Peyer's patch (tissue), 4 donors: ENCODE data around the gene DNAH17.

ENCODE experiments used
- POLR2A ChIP-seq, 2 donors: fragments of 450-650 bp; IDR thresholded peaks; one replicate each; pipeline ENCODE4 v1.5.1; 2017; ENCODE audit warnings: antibody characterized with exemption in 2 of 2, mild to moderate bottlenecking in 2 of 2, moderate library complexity in 2 of 2
- TF ChIP-seq, protein P1 (sequence below), 6 experiments: fragments of 450-650 bp in 4 of 6; fragments of 200-600 bp in 2 of 6; sonication (generic) in 1 of 6; IDR thresholded peaks; one replicate each; pipeline ENCODE4 v1.5.1; 2017 to 2019; ENCODE audit warnings: antibody characterized with exemption in 6 of 6, mild to moderate bottlenecking in 3 of 6, moderate library complexity in 1 of 6

DNA sequence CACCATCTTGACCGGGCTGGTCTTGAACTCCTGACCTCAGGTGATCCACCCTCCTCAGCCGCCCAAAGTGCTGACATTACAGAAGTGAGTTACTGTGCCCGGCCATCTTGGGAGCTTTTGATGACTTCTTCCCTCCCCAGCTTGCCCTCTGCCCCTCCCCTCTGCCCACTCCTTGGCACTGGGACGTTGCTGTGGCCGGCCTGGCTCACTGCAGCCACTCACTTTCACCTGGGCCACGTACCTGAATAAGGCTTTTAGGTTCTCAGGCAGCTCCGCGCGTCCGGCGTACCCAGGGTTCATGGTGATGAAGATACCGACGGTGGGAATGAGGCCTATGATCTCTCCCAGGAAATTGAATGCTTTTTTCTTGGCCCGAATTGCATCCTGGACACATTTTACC lies 81.6 kb downstream of the DNAH17 start:
- TF ChIP-seq, protein P1, sequence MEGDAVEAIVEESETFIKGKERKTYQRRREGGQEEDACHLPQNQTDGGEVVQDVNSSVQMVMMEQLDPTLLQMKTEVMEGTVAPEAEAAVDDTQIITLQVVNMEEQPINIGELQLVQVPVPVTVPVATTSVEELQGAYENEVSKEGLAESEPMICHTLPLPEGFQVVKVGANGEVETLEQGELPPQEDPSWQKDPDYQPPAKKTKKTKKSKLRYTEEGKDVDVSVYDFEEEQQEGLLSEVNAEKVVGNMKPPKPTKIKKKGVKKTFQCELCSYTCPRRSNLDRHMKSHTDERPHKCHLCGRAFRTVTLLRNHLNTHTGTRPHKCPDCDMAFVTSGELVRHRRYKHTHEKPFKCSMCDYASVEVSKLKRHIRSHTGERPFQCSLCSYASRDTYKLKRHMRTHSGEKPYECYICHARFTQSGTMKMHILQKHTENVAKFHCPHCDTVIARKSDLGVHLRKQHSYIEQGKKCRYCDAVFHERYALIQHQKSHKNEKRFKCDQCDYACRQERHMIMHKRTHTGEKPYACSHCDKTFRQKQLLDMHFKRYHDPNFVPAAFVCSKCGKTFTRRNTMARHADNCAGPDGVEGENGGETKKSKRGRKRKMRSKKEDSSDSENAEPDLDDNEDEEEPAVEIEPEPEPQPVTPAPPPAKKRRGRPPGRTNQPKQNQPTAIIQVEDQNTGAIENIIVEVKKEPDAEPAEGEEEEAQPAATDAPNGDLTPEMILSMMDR (IDR thresholded peaks at IDR 0.05) = no peak
- no peak for TF ChIP-seq POLR2A (IDR thresholded peaks at IDR 0.05)
